ENCODE data around the gene DKC1. TPM values are rescaled to one million over a fixed set of nuclear protein-coding genes. Genes with fewer than 3 reads are reported as not detected.

DKC1 gene
- total RNA-seq, 1 donor from 2014 or later: 188 TPM

- peak overlapping the region; percentile 82 for H3K4me3 Mint-ChIP-seq
- no peaks in the 10 kb centered on the region for H3K9me3 Mint-ChIP-seq
Measured at GRCh38 chrX:154748712-154749339, 13.8 kb upstream of the DKC1 start.

DNA sequence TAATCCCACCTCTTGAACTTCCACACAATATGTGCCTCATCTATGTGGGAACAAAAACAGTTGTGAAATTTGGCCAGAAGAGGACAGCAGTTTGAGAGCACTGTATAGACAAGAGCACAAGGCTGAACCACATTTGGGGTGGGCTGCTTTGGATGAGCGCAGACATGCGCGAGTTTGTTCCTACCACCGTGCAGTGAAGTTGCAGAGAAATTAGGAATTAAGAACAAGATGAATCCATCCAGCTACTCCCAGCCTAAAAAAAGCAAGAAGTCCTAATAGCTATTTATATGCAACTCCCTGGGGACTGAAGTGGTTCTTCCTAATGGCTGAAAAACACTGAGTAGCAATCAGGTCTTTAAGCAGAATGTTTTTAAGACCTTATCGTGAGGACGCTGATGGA is 12.8 kb upstream of the DKC1 start:
- peaks cover 30% of the 10 kb centered on the region for H3K4me1 Mint-ChIP-seq (ENCODE audit: low read depth)
- H3K27ac Mint-ChIP-seq: no peak overlapping the region
- no peak for DNase-seq (ENCODE audit: low spot score)
- H3K9me3 Mint-ChIP-seq: no peaks in the 10 kb centered on the region
- peaks cover 3% of the 10 kb centered on the region for H3K27me3 Mint-ChIP-seq (ENCODE audit: insufficient read depth)
- intact Hi-C loops (cut with micrococcal nuclease): loop anchor here (1.0 kb wide), 1 partner anchor 12 kb away; the partner anchor contains the start of gene DKC1
- H3K36me3 Mint-ChIP-seq (ENCODE audit: low read depth): peaks cover 3% of the 10 kb centered on the region
- H3K4me3 Mint-ChIP-seq: peak overlapping the region; percentile 82

More at GRCh38 chrX:154748712-154749339, 13.8 kb upstream of the DKC1 start:
- intact Hi-C loops (cut with micrococcal nuclease): loop anchor here (1.0 kb wide), 4 partner anchors 11 to 92 kb away; no protein-coding TSS in a partner anchor
- Mint-ChIP-seq H3K27ac (peak overlapping the region; percentile 40), H3K4me1 (ENCODE audit: low read depth) (peaks cover 30% of the 10 kb centered on the region), H3K36me3 (ENCODE audit: low read depth) (peaks cover 4% of the 10 kb centered on the region), H3K27me3 (ENCODE audit: insufficient read depth) (peaks cover 3% of the 10 kb centered on the region)
- peak; percentile 34 for DNase-seq (ENCODE audit: low spot score)

- Mint-ChIP-seq H3K4me3 (peak within 1 kb of the TSS; percentile 84), H3K9me3 (no peaks in the 10 kb centered on the region), H3K4me1 (ENCODE audit: low read depth) (peaks cover 30% of the 10 kb centered on the region), H3K27ac (peak within 1 kb of the TSS; percentile 40), H3K27me3 (ENCODE audit: insufficient read depth) (peaks cover 3% of the 10 kb centered on the region), H3K36me3 (ENCODE audit: low read depth) (peaks cover 3% of the 10 kb centered on the region)
- peak; percentile 29 for DNase-seq (ENCODE audit: low spot score)
- intact Hi-C loops (cut with micrococcal nuclease): loop anchor here (1.0 kb wide), 1 partner anchor 12 kb away; the partner anchor contains the start of gene DKC1
Measured at GRCh38 chrX:154750301-154751202, 12.1 kb upstream of the DKC1 start, which contains the start of gene GAB3. Gene GAB3, minus strand, starts transcription at chrX:154751077. Its CDS starts 52 bp downstream, at chrX:154751025.

GRCh38 chrX:154751203-154751668 is 11.4 kb upstream of the DKC1 start:
- H3K36me3 Mint-ChIP-seq (ENCODE audit: low read depth): peaks cover 1% of the 10 kb centered on the region
- peak overlapping the region; percentile 40 for H3K27ac Mint-ChIP-seq
- DNase-seq (ENCODE audit: low spot score): no peak
- intact Hi-C loops (cut with micrococcal nuclease): no loop called here
- H3K4me1 Mint-ChIP-seq (ENCODE audit: low read depth): peaks cover 27% of the 10 kb centered on the region
- H3K27me3 Mint-ChIP-seq (ENCODE audit: insufficient read depth): peaks cover 3% of the 10 kb centered on the region
- no peaks in the 10 kb centered on the region for H3K9me3 Mint-ChIP-seq
- peak overlapping the region; percentile 84 for H3K4me3 Mint-ChIP-seq

DNA sequence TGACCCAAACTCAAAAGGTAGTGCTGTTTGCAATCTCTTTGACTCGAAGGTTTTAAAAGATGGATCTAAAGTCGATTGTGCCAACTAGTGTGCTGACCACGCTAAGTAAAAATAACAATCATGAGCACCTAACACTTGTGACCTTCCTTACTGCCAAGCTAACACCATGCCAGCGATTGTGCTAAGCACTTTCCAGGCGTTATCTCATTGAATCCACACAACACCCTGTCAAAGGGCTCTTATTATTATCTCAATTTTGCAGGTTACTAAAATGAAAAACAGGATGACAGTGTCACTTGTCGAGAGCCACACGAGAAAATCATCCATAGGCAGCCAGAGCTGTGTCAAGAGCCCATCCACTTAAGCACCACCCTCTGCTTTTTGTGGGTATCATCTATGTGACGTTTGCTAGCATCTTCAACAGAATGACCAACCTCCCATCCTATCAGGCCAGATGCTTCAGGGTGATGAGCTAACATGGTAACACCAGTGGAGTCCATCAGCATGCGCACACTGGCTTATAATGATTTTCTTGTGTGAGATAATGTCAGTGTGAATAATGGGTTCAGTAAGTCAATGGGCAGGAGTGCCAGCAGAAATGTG is 10.9 kb upstream of the DKC1 start:
- peak overlapping the region; percentile 84 for H3K4me3 Mint-ChIP-seq
- peaks cover 22% of the 10 kb centered on the region for H3K4me1 Mint-ChIP-seq (ENCODE audit: low read depth)
- H3K9me3 Mint-ChIP-seq: no peaks in the 10 kb centered on the region
- intact Hi-C loops (cut with micrococcal nuclease): no loop called here
- H3K27me3 Mint-ChIP-seq (ENCODE audit: insufficient read depth): peaks cover 3% of the 10 kb centered on the region
- H3K27ac Mint-ChIP-seq: peak overlapping the region; percentile 40
- DNase-seq (ENCODE audit: low spot score): no peak
- H3K36me3 Mint-ChIP-seq (ENCODE audit: low read depth): no peaks in the 10 kb centered on the region

- no peak for DNase-seq (ENCODE audit: low spot score)
- intact Hi-C loops (cut with micrococcal nuclease): no loop called here
- H3K36me3 Mint-ChIP-seq (ENCODE audit: low read depth): no peaks in the 10 kb centered on the region
- H3K4me1 Mint-ChIP-seq (ENCODE audit: low read depth): peaks cover 15% of the 10 kb centered on the region
- no peaks in the 10 kb centered on the region for H3K27me3 Mint-ChIP-seq (ENCODE audit: insufficient read depth)
- H3K4me3 Mint-ChIP-seq: no peak overlapping the region
- H3K9me3 Mint-ChIP-seq: no peaks in the 10 kb centered on the region
- no peak overlapping the region for H3K27ac Mint-ChIP-seq
Measured at GRCh38 chrX:154758696-154759095, 4.0 kb upstream of the DKC1 start.

DNA sequence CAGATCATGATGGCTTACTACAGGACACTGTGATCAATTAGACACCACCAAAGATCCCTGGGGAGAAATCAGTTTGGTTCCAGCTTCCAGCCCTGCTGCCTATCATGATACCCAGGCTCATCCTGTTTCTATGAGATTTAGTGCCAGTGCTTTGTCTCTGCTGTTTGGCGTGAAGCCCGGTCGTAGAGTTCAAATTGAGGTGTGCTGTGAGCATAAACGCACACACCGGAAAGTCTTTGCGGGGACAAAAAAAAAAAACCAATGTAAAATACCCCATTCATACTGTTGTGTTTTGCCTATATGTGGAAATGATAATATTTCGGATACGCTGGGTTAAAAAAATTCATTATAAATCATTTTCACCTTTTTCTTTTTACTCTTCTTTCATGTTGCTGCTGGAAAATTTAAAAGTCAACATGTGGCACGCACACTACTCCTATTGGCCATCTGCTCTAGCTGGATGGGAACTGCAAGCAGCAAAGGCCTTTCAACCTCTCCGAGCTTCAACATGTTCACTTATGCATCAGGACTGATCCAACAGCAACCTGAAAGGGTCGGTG is 607 bp upstream of the DKC1 start:
- H3K4me1 Mint-ChIP-seq (ENCODE audit: low read depth): peaks cover 31% of the 10 kb centered on the region
- peak overlapping the region; percentile 89 for H3K4me3 Mint-ChIP-seq
- intact Hi-C loops (cut with micrococcal nuclease): loop anchor here (1.0 to 2.0 kb wide), 5 partner anchors 12 to 65 kb away; no protein-coding TSS in a partner anchor
- no peaks in the 10 kb centered on the region for H3K9me3 Mint-ChIP-seq
- H3K27ac Mint-ChIP-seq: peak overlapping the region; percentile 93
- H3K36me3 Mint-ChIP-seq (ENCODE audit: low read depth): peaks cover 17% of the 10 kb centered on the region
- H3K27me3 Mint-ChIP-seq (ENCODE audit: insufficient read depth): no peaks in the 10 kb centered on the region
- no peak for DNase-seq (ENCODE audit: low spot score)

GRCh38 chrX:154774622-154775021 is 12.0 kb downstream of the DKC1 start:
- no peaks in the 10 kb centered on the region for H3K27me3 Mint-ChIP-seq (ENCODE audit: insufficient read depth)

GRCh38 chrX:154775419-154776349 is 13.0 kb downstream of the DKC1 start:
- Mint-ChIP-seq H3K27ac (peak overlapping the region; percentile 57), H3K4me3 (peak overlapping the region; percentile 24), H3K4me1 (ENCODE audit: low read depth) (peaks cover 23% of the 10 kb centered on the region), H3K36me3 (ENCODE audit: low read depth) (peaks cover 36% of the 10 kb centered on the region), H3K9me3 (no peaks in the 10 kb centered on the region), H3K27me3 (ENCODE audit: insufficient read depth) (no peaks in the 10 kb centered on the region)
- intact Hi-C loops (cut with micrococcal nuclease): loop anchor here (1.0 to 2.0 kb wide), 3 partner anchors 13 to 65 kb away; partner anchors contain the start of gene DKC1
- no peak for DNase-seq (ENCODE audit: low spot score)

More at GRCh38 chrX:154774622-154775021, 12.0 kb downstream of the DKC1 start:
- Mint-ChIP-seq H3K27ac (peak overlapping the region; percentile 76), H3K4me1 (ENCODE audit: low read depth) (peaks cover 23% of the 10 kb centered on the region), H3K9me3 (no peaks in the 10 kb centered on the region), H3K4me3 (no peak overlapping the region), H3K36me3 (ENCODE audit: low read depth) (peaks cover 36% of the 10 kb centered on the region)
- intact Hi-C loops (cut with micrococcal nuclease): no loop called here
- no peak for DNase-seq (ENCODE audit: low spot score)

DNA sequence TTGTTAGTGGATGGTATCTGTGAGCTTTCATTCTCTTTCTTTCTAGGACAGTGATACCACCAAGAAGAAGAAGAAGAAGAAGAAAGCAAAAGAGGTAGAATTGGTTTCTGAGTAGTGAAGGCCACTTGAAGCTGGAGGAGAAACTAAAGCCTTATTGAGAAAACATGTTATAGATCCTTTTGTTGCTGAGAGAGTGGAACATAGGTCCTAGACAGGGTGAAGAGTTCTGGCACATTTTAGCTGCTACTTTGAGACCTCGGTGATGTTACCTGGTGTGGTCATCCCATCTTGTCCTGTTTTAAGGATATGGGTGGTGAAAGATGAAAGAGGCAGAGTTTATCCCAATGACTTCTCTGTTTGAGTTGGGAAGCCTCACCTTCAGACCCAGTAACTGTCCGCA is 14.1 kb downstream of the DKC1 start:
- H3K27me3 Mint-ChIP-seq (ENCODE audit: insufficient read depth): no peaks in the 10 kb centered on the region
- peaks cover 18% of the 10 kb centered on the region for H3K4me1 Mint-ChIP-seq (ENCODE audit: low read depth)
- peaks cover 39% of the 10 kb centered on the region for H3K36me3 Mint-ChIP-seq (ENCODE audit: low read depth)
- DNase-seq (ENCODE audit: low spot score): no peak
- intact Hi-C loops (cut with micrococcal nuclease): loop anchor here (1.0 to 2.0 kb wide), 3 partner anchors 14 to 64 kb away; partner anchors contain the start of gene DKC1
- peak overlapping the region; percentile 34 for H3K27ac Mint-ChIP-seq
- H3K4me3 Mint-ChIP-seq: no peak overlapping the region
- H3K9me3 Mint-ChIP-seq: no peaks in the 10 kb centered on the region

DNA sequence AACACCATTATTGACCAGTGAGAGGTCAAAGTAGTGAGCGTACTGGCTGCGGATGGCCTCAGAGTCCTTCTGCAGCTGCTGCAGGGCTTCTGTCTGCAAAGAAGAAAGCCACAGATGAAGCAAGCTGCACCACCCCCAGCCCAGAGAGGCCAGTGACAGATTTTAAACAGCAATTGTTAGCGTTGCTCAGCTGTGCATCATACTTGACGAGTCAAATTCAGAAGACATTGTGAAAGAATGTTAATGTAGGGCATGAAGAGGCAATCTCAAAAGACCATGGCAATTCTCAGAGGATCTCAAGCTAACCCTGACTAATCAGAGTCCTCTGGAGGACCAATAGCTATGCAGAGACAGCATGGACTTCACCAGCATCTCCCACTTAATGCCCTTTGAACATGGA is 16.6 kb downstream of the DKC1 start:
- H3K27ac Mint-ChIP-seq: no peak overlapping the region
- H3K4me1 Mint-ChIP-seq (ENCODE audit: low read depth): peaks cover 26% of the 10 kb centered on the region
- no peak overlapping the region for H3K4me3 Mint-ChIP-seq
- intact Hi-C loops (cut with micrococcal nuclease): no loop called here
- peaks cover 40% of the 10 kb centered on the region for H3K36me3 Mint-ChIP-seq (ENCODE audit: low read depth)
- DNase-seq (ENCODE audit: low spot score): no peak
- H3K9me3 Mint-ChIP-seq: no peaks in the 10 kb centered on the region
- no peaks in the 10 kb centered on the region for H3K27me3 Mint-ChIP-seq (ENCODE audit: insufficient read depth)

Data from activated T-helper 1 cell treated with anti-CD3 and anti-CD28 coated beads, Interleukin-12 subunit alpha, Interleukin-12 subunit beta, Interleukin-2, Interleukin-4 antibody, amounts not matched to agents 30 ng/mL and 10 ng/mL and 1 ng/mL, durations not matched to agents 14 hours and 24 hours and 36 hours (primary cell).